NCI-H2171 treated with DMSO at 0.1 percent for 48 hours (cell line): Measurements from ENCODE around the gene KIAA1217.
"Not testable (repeated sequence)": the region's sequence is repeated elsewhere in the genome, so short reads cannot be mapped to it uniquely, and the experiment has no call there.

Source experiments
- DNase-seq: peaks from one replicate; lab custom pipeline; 2025; lab: John Stamatoyannopoulos, UW

Gene KIAA1217

DNA sequence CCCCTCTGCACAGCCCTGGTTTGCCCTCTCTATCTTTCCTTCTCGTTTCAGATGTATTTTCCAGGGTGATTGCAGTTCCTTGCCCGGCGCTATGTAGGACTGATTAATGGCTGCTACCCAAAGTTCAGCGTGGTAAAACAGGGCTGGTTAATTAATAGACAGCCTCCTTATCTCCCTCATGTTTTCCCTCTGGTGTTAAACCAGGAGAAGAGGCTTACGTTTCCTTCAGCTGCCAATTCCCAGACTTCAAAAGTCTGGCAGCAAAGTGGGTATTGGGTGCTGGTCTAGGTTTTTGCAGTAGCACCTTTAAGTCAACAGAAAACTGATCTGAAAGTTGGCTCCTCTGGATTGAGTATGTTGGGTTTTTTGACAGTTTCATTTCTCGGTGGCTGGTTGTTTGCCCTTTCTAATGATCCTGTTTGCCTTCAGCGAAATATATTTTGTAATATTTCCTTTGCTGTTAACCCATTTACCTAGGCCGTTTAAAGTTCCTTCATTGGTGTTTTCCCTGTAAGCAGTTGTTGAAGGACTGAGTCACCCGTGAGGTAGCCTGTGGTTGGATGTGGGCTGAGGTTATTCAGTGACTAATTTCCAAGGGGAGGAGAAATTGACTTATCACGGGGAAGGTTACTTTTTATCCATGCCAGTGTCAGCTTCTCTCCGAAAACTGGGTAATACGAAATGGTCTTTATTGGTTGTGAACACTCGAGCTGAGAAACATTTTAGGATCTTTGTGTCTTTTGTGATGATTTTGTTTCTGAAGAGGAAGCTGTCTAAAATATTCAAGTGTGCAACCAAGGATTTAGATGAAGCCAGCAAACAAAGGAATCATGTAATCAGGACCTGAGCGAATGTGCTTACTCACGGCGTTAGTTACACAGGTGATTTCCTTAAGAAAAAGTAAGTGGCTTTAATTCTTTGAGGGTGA, 257.2 kb downstream of the KIAA1217 start:
- no peak for DNase-seq

DNA sequence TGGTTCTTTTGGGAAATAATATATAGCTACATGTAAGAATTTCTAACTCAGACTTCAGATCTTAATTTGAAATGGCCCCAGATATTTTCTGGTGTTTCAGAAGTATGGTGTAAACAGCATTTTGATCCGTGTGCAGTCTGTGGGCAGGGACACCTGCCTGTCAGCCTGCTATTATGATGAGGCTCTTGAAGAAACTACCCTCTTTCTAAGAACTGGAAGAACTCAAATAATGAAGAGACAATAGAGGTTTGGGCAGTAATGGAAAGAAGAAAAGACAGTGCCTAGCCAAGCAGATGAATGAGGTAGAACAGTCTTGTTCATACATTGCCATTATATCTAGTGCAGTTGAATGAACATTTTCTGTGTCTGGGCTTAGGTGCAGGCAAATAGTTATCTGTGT, 258.2 kb downstream of the KIAA1217 start:
- no peak for DNase-seq

DNA sequence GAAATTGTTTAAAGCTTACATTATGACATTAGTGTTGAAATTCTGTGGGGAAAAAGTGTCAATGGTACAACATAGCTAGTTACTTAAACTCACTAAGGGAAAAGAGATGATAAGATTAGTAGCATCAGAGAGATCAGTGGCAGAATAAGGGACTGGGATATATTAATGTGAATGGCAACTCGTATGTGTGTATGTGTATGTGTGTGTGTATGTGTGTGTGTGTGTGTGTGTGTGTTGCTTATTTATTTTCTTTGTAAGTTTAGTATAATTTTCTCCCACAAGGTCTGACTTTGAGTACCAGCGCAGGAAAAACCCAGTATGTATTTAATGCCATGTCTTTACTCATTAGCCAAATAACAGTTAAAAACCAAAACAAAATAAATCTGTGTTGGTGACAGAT, 258.7 kb downstream of the KIAA1217 start:
- DNase-seq: no peak

DNA sequence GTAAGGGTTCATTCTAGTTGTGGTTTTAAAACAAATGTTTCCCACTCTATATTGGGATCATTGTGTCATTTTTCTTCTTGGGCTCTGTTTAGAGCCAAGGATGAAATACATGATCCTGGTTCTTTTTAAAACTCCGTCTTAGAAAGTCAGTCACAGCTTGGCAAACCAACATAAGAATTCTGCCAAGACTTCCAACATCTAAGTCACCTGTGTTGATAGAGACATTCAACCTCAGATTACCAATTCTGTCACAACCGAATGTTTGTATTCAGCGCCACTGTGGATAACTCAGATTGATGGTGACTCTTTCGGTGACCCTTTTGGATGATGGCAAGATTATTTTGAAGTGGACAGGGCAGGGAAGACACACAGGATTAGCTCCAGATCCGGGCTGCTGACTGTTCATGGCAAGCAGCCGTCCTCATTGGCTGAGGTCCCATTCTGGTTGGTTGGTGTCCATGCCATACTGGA, 259.4 kb downstream of the KIAA1217 start:
- no peak for DNase-seq

DNA sequence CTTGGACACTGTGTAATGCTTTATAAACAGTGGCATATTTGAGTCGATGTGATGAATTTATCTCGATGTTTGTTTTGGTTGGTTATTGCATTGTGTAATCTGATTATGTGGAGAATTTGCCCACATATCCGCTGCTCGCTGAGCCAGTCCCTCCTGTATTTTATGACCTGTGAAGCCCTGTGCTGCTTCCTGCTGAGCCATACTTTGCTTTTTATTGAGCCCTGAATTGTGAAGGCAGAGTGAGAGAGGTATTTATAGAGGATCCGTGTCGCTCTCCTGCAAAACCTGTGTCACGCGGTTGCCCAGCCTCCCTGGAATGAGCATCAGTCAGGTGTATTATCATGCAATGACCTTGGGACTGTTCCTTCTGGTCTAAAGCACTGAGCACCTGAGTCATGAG, 261.1 kb downstream of the KIAA1217 start:
- DNase-seq: no peak

DNA sequence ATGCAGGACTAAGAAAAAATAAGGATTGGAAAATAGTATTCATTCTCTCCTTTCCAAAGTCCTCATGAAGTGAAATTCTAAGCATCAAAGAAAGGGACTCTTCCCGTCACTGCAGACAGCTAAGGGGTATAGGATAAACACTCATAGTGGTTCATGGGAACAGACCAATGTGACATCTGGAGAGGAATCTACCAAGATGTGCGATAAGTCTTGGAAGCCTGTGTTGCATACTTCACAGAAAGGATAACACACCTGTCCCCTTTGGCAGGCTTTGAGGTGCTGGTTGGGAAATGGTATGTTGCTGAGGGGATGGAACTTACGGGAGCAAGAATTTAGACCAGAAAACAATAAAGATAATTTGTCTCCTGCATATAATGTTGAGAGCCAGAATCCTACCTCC, 266.7 kb downstream of the KIAA1217 start:
- no peak for DNase-seq

DNA sequence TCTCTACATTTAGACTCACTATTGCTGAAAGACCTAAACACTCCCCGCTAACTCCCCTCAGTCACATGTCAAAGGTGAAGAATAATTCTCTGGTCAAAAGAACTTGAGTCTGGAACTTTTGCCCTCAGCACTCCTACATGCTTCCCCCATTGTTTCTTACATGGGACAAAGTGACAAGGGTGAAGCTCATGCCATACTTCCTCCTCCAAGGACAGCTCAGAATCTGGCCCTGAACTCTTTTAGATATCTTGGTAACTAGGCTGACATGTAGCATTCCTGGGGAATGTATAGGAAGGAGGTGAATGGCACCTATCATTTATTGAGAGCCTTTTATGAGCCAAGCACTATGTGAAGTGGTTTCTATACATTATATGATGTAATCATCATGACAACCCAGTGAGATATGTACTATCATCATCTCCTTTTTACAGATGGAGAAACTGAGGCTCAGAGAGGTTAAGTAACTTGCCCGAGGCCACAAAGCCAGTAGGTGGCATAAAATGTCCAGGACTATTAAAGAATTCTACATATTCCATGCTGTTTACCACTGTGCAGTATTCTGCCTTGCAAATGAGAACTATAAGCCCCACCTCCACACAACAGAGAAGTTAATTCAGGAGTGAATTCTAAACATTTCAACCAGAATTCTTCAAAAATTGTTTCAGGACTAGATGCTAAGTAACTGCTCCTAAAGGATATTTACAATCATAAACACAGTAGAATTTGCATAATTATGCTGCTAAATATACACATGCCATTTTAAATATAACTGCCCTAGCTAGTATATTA, 268.2 kb downstream of the KIAA1217 start:
- DNase-seq: no peak

DNA sequence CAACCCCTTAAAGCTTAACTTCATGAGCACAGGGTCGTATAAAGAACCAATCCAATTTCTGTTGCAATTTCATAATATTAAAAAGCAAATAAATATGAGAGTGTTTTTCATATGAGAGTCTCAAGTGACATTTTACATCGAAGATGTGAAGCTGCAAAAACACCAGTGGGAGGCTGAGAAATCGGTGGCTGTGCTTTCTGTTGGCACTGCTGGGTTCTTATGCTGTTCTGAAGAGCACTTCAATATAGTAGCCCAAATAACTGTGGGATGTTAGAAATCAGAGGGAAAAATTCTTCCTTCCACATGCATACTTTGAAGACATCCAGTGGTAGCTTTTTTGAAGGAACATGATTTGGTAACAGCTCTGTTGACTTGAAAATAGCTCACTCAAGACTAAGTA, 269.0 kb downstream of the KIAA1217 start:
- no peak for DNase-seq

DNA sequence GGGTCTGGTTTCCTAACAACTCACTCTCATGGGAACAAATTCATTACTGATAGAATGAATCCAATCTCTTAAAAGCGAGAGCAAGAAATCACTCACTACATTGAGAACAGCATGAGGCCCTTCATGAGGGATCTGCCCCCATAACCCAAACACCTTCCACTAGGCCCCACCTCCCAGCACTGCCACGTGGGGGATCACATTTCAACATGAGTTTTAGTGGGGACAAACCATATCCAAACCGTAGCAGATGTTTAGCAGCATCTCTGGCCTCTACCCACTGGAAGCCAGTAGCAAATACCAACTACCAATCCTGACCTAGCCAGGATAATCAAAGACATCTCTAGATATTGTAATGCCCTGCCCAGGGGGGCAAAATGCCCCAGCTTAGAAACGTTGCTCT, 270.9 kb downstream of the KIAA1217 start:
- peak; percentile 9 for DNase-seq

DNA sequence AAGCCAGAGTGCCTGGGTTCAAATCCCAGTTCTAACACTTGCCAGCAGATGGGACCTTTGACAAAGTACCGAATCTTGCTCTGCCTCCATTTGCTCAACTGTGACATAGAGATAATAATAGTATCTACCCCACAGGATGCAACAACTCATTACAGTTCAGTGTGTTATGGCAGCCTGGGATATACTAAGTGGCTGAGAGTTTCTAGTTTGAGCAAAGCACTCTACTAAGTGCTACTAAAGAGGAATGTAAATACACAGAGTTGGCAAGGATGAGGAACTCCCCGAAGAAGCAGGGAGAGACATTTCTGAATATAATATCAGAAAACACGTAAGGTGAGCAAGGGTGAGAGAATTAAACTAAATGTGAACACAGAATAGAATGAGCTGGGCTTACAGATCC, 271.5 kb downstream of the KIAA1217 start:
- DNase-seq: no peak

DNA sequence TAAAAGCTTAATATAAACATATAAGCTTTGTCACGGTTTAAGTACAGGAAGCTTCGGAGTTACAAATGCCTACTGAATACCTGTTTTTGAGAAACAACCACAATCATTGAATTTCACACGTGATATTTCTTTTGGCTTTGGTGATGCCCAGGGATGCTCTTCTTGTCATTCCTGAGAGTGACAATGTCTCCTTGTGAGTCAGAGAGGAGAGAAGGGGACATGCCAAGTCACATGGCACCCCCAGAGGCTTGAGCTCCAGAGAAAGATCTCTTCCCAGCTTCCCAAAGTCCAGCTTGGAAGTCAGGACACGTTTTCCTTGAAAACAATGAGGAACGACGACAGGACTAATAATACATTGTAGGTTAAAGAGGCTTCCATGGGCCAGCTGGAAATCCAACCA, 272.3 kb downstream of the KIAA1217 start:
- no peak for DNase-seq

DNA sequence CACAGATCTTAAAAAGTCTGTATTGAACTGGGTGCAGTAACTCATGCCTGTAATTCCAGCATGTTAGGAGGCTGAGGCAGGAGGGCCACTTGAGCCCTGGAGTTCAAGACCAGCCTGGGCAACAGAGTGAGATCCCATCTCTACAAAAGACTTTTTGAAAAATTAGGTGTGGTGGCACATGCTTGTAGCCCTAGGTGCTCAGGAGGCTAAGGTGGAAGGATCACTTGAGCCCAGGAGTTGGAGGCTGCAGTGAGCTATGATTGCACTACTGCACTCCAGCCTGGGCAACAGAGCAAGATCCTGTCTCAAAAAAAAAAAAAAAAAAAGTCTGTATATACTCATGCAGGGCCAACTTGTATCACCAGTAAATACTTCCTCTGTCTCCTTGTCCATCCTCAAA, 273.8 kb downstream of the KIAA1217 start:
- not testable (repeated sequence) for DNase-seq

DNA sequence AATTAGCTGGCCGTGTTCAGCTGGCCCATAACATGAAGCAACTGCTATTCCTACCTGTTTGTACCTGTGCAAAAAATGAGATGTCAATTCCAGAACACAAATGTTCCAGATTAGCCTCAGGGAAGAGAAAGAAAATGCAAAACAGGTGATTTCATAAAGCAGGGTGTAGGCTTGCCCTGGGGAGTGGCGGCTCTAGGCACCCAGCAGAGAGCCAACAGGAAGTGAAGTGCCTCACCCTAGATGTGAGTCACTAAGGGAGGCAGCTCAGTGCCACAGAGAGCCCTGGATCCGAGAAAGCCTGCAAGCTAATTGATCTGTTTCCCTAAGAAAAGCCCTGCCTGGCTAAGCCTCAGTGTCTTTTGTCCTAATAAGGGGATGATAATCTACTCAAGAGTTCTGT, 274.8 kb downstream of the KIAA1217 start:
- no peak for DNase-seq

DNA sequence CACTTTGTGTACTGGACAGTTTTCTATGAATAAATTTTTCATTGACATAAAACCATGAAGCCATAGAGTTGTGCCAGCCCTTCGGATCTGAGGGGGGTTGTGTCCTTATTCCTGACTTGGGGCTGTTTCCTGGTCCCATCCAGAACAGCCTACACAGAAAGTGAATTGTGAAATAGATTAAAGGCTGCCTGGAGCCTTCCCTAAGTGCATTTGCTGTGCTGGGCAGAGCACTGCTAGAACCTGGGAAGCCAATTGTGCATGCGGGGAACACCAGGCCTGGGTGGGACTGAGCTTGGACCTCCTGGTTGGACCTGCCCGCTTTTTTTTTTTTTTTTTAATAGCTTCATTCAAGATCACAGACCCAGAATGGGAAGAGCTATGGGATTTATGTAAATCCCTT, 275.8 kb downstream of the KIAA1217 start:
- DNase-seq: no peak

DNA sequence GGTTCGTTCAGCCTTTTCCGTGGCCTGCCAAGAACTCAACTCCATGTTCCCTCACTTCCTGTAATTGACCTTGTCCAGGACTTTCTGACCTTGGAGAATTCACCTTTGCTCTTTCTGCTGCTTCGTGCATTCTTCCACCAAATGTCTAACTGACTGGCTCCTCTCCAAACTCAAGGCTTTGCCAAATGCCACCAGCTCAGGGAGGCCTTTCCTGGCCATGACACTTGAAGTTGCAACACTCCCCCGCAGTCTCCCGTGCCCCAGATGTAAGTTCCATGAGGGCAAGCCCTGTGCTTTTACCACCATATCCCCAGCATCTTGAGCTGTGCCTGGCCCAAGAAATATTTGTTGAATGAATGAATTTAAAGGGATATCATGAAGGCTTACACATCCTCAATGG, 276.4 kb downstream of the KIAA1217 start:
- DNase-seq: no peak

DNA sequence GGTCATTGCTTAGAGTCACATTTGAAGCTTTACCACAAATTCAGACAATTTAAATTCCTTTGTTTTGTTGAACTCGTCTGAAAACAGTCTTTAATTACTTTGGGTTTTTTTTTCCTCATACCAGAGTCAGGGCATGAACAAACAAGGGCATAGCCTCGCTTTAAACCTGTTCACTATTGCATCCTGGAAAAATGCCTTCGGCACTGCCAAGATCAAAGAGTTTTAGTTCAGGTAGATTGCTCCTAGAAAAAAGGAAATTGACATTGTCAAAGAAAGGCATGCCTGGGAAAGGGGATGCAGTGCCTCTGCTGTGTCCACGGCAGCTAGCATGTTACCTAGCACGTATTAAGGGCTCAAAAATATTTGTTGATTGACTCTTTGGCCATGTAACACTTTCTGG, 279.7 kb downstream of the KIAA1217 start:
- DNase-seq: no peak

DNA sequence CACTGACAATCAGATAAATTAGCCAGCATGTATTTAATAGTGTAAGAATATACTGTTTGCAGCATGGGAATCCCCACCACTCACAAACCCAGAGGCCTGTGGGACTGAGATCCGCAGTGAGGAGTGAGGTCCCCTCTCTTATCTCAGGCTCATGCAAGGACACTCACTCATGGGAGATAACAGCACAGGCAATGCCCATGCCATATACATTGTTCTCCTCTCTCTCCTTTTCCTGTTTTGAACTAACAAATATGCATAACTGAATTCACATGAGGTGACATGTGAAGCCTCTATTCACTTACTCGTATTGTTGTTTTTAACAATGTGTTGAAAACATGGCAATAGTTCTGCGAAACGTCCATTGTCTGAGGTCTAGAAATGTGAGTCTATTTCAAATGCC, 284.2 kb downstream of the KIAA1217 start:
- no peak for DNase-seq

DNA sequence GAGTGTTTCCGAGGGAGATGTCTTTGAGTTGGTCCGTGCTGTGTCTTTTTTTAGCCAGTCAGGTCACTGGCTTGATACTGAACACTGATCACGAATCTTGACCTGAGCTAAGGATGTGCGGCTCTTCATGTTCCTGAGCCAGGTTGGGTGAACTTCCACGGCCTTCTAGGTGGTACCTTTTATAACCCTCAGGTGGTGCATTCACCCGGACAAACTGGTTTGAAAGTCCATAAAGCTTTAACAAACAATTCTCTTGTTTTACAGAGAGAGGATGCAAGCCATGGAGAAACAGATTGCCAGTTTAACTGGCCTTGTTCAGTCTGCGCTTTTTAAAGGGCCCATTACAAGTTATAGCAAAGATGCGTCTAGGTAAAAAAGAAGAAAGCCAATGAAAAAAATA, 285.3 kb downstream of the KIAA1217 start:
- DNase-seq: no peak

DNA sequence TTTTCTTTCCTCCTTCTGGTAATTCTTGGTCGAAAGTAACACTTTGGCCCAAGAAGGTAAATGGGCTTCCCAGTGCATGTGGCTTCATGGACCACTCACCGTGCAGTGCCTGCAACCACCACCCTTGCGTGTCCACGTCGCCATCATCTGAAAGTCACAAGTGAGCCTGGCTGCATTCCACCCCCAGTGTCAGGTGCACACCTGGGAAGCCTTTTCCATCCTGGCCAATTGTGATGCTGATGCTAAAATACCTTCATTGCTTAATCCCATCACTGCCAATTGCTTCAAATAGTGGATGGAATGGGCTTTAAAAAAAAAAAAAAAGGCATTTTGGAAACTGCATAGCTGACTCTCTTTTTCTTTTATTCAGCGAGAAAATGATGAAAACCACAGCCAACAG, 285.8 kb downstream of the KIAA1217 start:
- no peak for DNase-seq

DNA sequence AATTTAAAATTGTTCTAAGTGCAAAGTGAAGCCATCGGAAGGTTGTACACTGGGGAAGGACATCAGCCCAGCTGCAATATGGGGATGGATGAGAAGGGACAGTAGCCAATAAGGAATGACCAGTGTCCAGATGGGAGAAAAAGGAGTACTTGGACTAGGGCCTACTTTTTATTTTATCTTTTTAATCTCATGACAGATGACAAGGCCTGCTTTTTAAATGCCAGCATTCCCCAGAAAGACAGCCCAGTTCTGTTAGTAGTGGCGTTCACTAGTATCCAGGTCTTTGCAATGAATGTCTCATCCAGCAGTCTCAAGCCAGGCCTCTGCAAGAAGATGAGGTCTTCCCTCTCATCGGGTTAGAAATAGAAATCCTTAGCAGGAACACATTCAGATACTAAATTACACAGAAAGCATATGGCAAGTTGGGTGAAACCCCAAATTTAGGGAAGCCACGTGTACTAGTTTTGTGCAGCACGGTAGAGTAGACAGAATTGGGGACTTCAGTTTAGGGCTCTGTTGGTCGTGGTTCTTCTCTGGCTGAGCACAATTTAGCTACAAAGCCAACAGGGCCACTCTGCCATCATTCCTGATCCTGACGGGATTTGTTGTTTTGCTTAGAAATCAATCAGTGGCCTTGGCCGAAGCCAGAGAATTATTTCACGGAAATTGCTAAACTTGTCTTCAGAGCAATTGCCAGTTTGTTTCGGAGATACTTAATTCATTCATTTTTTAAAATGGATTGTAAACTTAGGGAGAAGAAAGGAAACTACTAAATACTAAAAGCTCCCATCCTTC, 286.9 kb downstream of the KIAA1217 start:
- DNase-seq: no peak

DNA sequence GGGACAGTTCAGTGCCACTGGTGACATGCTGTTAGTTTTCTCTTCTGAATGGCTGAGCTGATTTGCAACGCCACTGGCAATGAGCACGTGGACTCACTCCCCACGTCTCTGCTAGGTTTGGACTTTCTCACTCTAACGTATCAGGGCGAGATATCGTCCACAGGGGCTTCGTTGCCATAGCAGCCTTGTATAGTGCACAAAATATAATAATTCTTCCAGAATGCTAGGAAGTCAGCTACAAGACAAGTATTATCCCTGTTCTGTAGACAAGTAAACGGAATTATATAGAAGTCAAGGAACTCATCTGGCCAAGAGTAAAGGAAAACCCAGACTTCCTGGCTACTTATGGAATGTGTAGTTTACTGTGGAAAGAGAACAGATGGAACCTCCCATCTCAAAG, 288.0 kb downstream of the KIAA1217 start:
- no peak for DNase-seq

DNA sequence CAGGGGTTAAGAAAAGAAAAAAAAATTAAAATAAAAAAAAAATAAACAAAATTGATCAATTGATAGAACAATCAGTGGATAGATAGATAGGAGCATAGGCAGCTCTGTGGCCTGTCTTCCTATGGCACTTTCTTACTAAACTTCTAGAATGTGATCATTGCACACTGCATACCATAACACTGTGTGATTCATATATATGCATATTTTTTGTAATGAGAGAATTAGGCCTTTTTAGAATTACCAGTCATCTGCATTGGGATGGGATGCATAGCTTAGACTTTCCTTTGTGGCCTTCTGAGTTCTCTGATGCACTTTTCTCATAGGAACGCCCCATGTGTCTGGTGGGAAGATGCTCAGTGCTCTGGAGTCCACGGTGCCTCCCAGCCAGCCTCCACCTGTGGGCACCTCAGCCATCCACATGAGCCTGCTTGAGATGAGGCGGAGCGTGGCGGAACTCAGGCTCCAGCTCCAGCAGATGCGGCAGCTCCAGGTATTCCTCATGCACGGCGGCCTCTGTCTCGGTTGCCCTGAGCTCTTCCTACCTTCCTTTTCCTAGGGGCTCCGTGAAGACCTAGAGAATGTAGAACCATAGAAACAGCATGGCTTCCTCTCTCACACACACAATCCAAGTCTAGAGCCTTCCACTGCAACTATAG, 292.2 kb downstream of the KIAA1217 start:
- no peak for DNase-seq
